Measurements from ENCODE around the gene TNIK.

The TNIK gene

GRCh38 chr3:171340434-171340833, 119.8 kb downstream of the TNIK start:
- no peak for DNase-seq (ENCODE audit: low spot score)

- DNase-seq (ENCODE audit: low spot score), result no peak
Observed at GRCh38 chr3:171339598-171339997, 120.6 kb downstream of the TNIK start.

GRCh38 chr3:171336406-171336805, 123.8 kb downstream of the TNIK start:
- no peak for DNase-seq (ENCODE audit: low spot score)

- DNase-seq (ENCODE audit: low spot score), result no peak
Observed at GRCh38 chr3:171335559-171335958, 124.6 kb downstream of the TNIK start.

GRCh38 chr3:171334465-171334811, 125.8 kb downstream of the TNIK start:
- no peak for DNase-seq (ENCODE audit: low spot score)

- DNase-seq (ENCODE audit: low spot score), result no peak
Observed at GRCh38 chr3:171333784-171334464, 126.3 kb downstream of the TNIK start.

GRCh38 chr3:171330938-171331337, 129.3 kb downstream of the TNIK start:
- DNase-seq (ENCODE audit: low spot score), result no peak

- no peak for DNase-seq (ENCODE audit: low spot score)
Observed at GRCh38 chr3:171329746-171330145, 130.5 kb downstream of the TNIK start.

GRCh38 chr3:171328419-171329082, 131.7 kb downstream of the TNIK start:
- no peak for DNase-seq (ENCODE audit: low spot score)

- DNase-seq (ENCODE audit: low spot score), result no peak
Observed at GRCh38 chr3:171327441-171328174, 132.6 kb downstream of the TNIK start.

GRCh38 chr3:171326717-171327440, 133.3 kb downstream of the TNIK start:
- DNase-seq (ENCODE audit: low spot score), result no peak

GRCh38 chr3:171323938-171324536, 136.2 kb downstream of the TNIK start:
- peak; percentile 52 for DNase-seq (ENCODE audit: low spot score)

- no peak for DNase-seq (ENCODE audit: low spot score)
Observed at GRCh38 chr3:171321559-171322360, 138.4 kb downstream of the TNIK start.

- no peak for DNase-seq (ENCODE audit: low spot score)
Observed at GRCh38 chr3:171320750-171321558, 139.3 kb downstream of the TNIK start.

GRCh38 chr3:171317171-171317570, 143.0 kb downstream of the TNIK start:
- DNase-seq (ENCODE audit: low spot score), result no peak

GRCh38 chr3:171315919-171316318, 144.3 kb downstream of the TNIK start:
- no peak for DNase-seq (ENCODE audit: low spot score)

- no peak for DNase-seq (ENCODE audit: low spot score)
Observed at GRCh38 chr3:171315101-171315500, 145.1 kb downstream of the TNIK start.

GRCh38 chr3:171314341-171314740, 145.9 kb downstream of the TNIK start:
- no peak for DNase-seq (ENCODE audit: low spot score)

GRCh38 chr3:171313702-171314101, 146.5 kb downstream of the TNIK start:
- no peak for DNase-seq (ENCODE audit: low spot score)

- no peak for DNase-seq (ENCODE audit: low spot score)
Observed at GRCh38 chr3:171312741-171313140, 147.5 kb downstream of the TNIK start.
